Aorta (tissue), 5 donors: ENCODE results near the gene GCSAM. TPM values are rescaled to one million over a fixed set of nuclear protein-coding genes. Genes with fewer than 3 reads are reported as not detected.

Experiments used
- ATAC-seq: fragments of 200-7000 bp; cut with Tn5 transposase; one replicate; pipeline ENCODE4 v1.9.1; 2022; ENCODE audit warnings: moderate library complexity; ENCODE audit not compliant: low FRiP score
- DNase-seq, 2 donors: peaks; one replicate each; pipeline ENCODE4 v3.0.0-alpha.2; 2020
- H3K27ac ChIP-seq, 2 donors: one replicate each; pipeline ENCODE4 v1.5.1; 2013; ENCODE audit warnings: low read length in 2 of 2, mild to moderate bottlenecking in 2 of 2, moderate library complexity in 2 of 2, control low read depth in 1 of 2, inconsistent platforms in 1 of 2, low read depth in 1 of 2
- H3K27me3 ChIP-seq, 2 donors: one replicate each; pipeline ENCODE4 v1.6.1; 2013; ENCODE audit warnings: control low read depth in 1 of 2, low read length in 1 of 2, mild to moderate bottlenecking in 1 of 2, moderate library complexity in 1 of 2; ENCODE audit not compliant: insufficient read depth in 2 of 2, control insufficient read depth in 1 of 2
- H3K36me3 ChIP-seq, 2 donors: one replicate each; pipeline ENCODE4 v1.6.1; 2013; ENCODE audit warnings: control low read depth in 1 of 2, low read length in 1 of 2, mild to moderate bottlenecking in 1 of 2; ENCODE audit not compliant: insufficient read depth in 2 of 2, control insufficient read depth in 1 of 2
- H3K4me1 ChIP-seq, 2 donors: one replicate each; pipeline ENCODE4 v1.6.1; 2013; ENCODE audit warnings: low read length in 2 of 2, control low read depth in 1 of 2, mild to moderate bottlenecking in 1 of 2, moderate library complexity in 1 of 2; ENCODE audit not compliant: insufficient read depth in 2 of 2, control insufficient read depth in 1 of 2
- H3K4me3 ChIP-seq, 2 donors: one replicate each; pipeline ENCODE4 v1.5.1; 2013; ENCODE audit warnings: low read length in 2 of 2, control low read depth in 1 of 2, mild to moderate bottlenecking in 1 of 2
- H3K9me3 ChIP-seq: one replicate; pipeline ENCODE4 v1.6.1; 2013; ENCODE audit warnings: mild to moderate bottlenecking, low read length; ENCODE audit not compliant: control insufficient read depth
- WGBS, 2 donors: extraction: QIAGEN DNeasy Blood & Tissue Kit; methylation state at CpG; one replicate each; pipeline ENCODE4 v1.1.7; 2013; 5-methylcytosine and 5-hydroxymethylcytosine counted together
- intact Hi-C, 2 donors: fragments of 100-400 bp; cut with DNase I; formaldehyde crosslinking; loops; one replicate each; pipeline versions ENCODE4 v1.14.2 to v1.15.0; 2022
- polyA plus RNA-seq, 2 donors: library from polyadenylated mRNA; stranded (reverse); fragments of 200-250 nt; gene quantifications; one replicate each; pipeline ENCODE4 v1.2.3, GENCODE V29; 2013
- total RNA-seq, 2 donors: library from RNA; stranded (reverse); fragmentation: NEBNext Ultra II Directional; extraction: Animal tissue kit (Norgen Biotek cat#: 25700); gene quantifications; one replicate each; pipeline ENCODE4 v1.2.1, GENCODE V29; 2021
- donor health status: healthy with polysubstance abuse.
- donor health status: Bipolar disorder and iron deficiency.
- donor health status: DM: no; HTN: no; CAD: no.
- donor health status: DM: no; HTN: no; CAD: no.
- donor health status: DM: yes; HTN: yes; CAD: no.

GCSAM gene
- total and polyA plus RNA-seq, 4 donors = 0.10 to 0.51 TPM; not detected in 2

GRCh38 chr3:112141293-112141692, 8.2 kb upstream of the GCSAM start:
- no peak for DNase-seq
- intact Hi-C loops = no loop called here
- WGBS, 2 donors = 78 to 83% methylated on average over 2 of the region's 2 CpGs
- peaks cover 2% of the 10 kb centered on the region for H3K9me3 ChIP-seq
- ATAC-seq = no peak
- no peaks in the 10 kb centered on the region for H3K27me3 ChIP-seq
- no peaks in the 10 kb centered on the region for H3K36me3 ChIP-seq
- no peak overlapping the region for H3K4me3 ChIP-seq
- no peak overlapping the region for H3K27ac ChIP-seq
- no peaks in the 10 kb centered on the region for H3K4me1 ChIP-seq

- H3K36me3 ChIP-seq = no peaks in the 10 kb centered on the region
- H3K27me3 ChIP-seq = no peaks in the 10 kb centered on the region
- no peak overlapping the region for H3K27ac ChIP-seq
- no peaks in the 10 kb centered on the region for H3K9me3 ChIP-seq
- ATAC-seq (no peak), DNase-seq (no peak)
- intact Hi-C loops = no loop called here
- H3K4me3 ChIP-seq = no peak overlapping the region
- H3K4me1 ChIP-seq = no peaks in the 10 kb centered on the region
- 93 to 94% methylated on average over 1 of the region's 1 CpG for WGBS, 2 donors
Measured at GRCh38 chr3:112140584-112140983, 7.5 kb upstream of the GCSAM start.

- Histone ChIP-seq H3K9me3 (no peaks in the 10 kb centered on the region), H3K36me3 (no peaks in the 10 kb centered on the region), H3K4me1 (no peaks in the 10 kb centered on the region), H3K27ac (no peak overlapping the region), H3K4me3 (no peak overlapping the region), H3K27me3 (no peaks in the 10 kb centered on the region)
- WGBS, 2 donors = 34 to 37% methylated on average over 1 of the region's 1 CpG
- intact Hi-C loops = no loop called here
- no peak for DNase-seq
- ATAC-seq = no peak
Measured at GRCh38 chr3:112138219-112138969, 5.3 kb upstream of the GCSAM start.

DNA sequence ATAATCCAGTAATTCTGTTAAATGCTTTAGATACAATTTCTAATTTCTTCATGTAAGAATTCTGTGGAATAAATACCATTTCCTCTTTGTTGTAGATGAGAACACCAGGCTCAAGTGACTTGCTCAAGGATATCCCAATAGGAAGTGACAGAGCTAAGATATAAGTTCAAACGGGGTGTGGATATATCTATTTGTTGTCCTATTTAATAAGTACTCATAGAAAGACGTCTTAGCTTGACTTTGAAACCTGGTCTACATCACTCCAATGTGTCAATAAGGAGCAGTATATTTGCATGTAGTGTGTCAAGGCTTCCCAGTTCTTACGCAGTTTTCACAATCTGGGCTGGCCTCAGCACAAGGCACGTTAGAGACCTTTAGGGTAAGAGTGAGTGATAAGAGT, 4.7 kb upstream of the GCSAM start:
- DNase-seq (no peak), ATAC-seq (no peak)
- no peaks in the 10 kb centered on the region for H3K27me3 ChIP-seq

GRCh38 chr3:112136959-112137693, 4.1 kb upstream of the GCSAM start:
- Histone ChIP-seq H3K4me1 (no peaks in the 10 kb centered on the region), H3K27me3 (no peaks in the 10 kb centered on the region), H3K4me3 (no peak overlapping the region), H3K36me3 (no peaks in the 10 kb centered on the region), H3K27ac (no peak overlapping the region), H3K9me3 (no peaks in the 10 kb centered on the region)
- no peak for ATAC-seq
- DNase-seq = no peak
- intact Hi-C loops = no loop called here
- 32% methylated on average over 5 of the region's 5 CpGs for WGBS, 2 donors

More for the DNA sequence above, 4.7 kb upstream of the GCSAM start:
- no peaks in the 10 kb centered on the region for H3K4me1 ChIP-seq
- intact Hi-C loops = no loop called here
- no peaks in the 10 kb centered on the region for H3K9me3 ChIP-seq
- no peaks in the 10 kb centered on the region for H3K36me3 ChIP-seq
- H3K4me3 ChIP-seq = no peak overlapping the region
- 58% methylated on average over 4 of the region's 4 CpGs for WGBS, 2 donors
- H3K27ac ChIP-seq = no peak overlapping the region

GRCh38 chr3:112136046-112136445, 3.0 kb upstream of the GCSAM start:
- intact Hi-C loops = no loop called here
- no peak overlapping the region for H3K27ac ChIP-seq
- H3K27me3 ChIP-seq = no peaks in the 10 kb centered on the region
- no peaks in the 10 kb centered on the region for H3K36me3 ChIP-seq
- no peaks in the 10 kb centered on the region for H3K4me1 ChIP-seq
- DNase-seq (no peak), ATAC-seq (no peak)
- WGBS, 2 donors = 34 to 37% methylated on average over 1 of the region's 1 CpG
- no peak overlapping the region for H3K4me3 ChIP-seq
- no peaks in the 10 kb centered on the region for H3K9me3 ChIP-seq

DNA sequence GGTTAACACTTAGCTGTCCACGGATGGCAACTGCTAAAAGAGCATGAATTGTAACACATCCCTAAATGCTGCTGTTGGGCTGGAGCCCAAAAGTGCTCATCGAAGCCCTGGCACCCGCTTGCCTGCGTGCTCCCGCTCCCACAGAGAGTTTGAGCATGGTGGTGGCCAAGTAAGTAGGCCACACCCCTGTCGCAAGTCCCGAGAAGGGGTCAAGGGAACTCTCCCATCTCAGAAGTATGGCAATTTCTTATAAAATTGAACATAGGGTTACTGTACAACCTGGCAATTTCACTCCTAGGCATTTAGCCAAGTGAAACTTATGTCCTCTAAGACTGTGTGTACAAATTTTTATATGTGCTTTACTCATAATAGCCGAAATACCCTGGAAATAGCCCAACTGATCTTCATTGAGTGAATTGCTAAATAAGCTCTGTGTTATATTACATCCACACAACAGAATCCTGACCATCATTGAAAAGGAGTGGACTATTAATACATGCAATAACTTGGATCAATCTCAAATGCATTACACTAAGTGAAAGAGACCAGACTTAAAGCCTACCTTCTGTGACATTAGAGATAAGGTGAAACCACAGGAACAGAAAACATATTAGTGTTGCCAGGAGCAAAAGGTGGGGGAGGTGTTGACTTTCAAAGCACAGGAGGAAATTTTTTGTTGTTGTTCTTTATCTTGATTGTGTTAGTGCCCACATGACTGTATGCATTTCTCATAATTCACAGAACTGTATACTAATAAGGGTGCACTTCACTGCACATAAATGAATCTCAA, 1.5 kb upstream of the GCSAM start:
- Histone ChIP-seq H3K27me3 (no peaks in the 10 kb centered on the region), H3K4me1 (no peaks in the 10 kb centered on the region), H3K36me3 (peaks cover 0 to 3% of the 10 kb centered on the region in 2 donors), H3K9me3 (no peaks in the 10 kb centered on the region), H3K4me3 (no peak overlapping the region), H3K27ac (no peak overlapping the region)
- no peak for DNase-seq
- ATAC-seq = no peak
- 70 to 78% methylated on average over 8 of the region's 8 CpGs for WGBS, 2 donors
- intact Hi-C loops = no loop called here

DNA sequence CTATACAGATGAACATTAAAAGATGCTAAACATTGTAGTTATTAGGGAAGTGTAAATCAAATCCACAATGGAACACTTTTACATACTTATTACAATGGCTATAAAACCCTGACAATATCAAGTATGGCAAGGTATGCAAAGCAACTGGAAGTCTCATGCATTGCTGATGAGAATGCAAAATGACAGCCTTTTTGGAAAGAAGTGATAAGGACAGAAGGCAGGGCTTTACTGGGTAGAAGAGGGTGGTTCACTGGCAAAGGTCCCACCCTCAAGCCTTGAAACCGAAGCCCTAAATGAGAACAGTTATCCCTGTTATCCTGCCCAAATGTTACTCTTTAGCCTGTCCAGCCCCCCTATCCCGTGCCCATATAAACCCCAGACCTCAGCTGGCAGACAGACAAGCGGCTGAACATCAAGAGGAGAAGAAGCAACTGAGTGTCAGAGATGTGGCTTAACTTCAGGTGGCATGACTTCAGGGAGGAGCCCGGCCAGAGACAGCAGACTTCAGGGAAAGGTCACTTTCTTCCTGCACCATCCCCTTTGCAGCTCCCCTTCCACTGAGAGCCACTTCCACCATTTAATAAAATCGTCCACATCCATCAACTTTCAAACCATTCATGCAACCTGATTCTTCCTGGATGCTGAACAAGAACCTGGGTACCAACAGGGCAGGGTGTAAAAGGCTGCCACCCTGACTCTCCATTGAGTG, 732 bp upstream of the GCSAM start:
- Histone ChIP-seq H3K27me3 (no peaks in the 10 kb centered on the region), H3K9me3 (no peaks in the 10 kb centered on the region), H3K4me1 (no peaks in the 10 kb centered on the region), H3K27ac (no peak overlapping the region), H3K36me3 (peaks cover 2 to 3% of the 10 kb centered on the region in 2 donors), H3K4me3 (no peak overlapping the region)
- WGBS, 2 donors = 76 to 85% methylated on average over 5 of the region's 5 CpGs
- intact Hi-C loops = no loop called here
- ATAC-seq (no peak), DNase-seq (no peak)
